Stimulated activated CD4-positive, alpha-beta T cell treated with anti-CD3 and anti-CD28 coated beads, Interleukin-12 subunit alpha, Interleukin-12 subunit beta, amount 100 ng/mL, for 48 hours (primary cell): ENCODE data around the gene HS3ST5.
"Not testable (repeated sequence)": the region's sequence is repeated elsewhere in the genome, so short reads cannot be mapped to it uniquely, and the experiment has no call there.

Experiments used
- DNase-seq, 3 donors: peaks; one replicate each; pipeline ENCODE4 v3.0.0-alpha.2; 2020; ENCODE audit warnings: low read depth in 2 of 3, low spot score in 1 of 3

The HS3ST5 gene

GRCh38 chr6:114339706-114340105 is 3.1 kb downstream of the HS3ST5 start:
- no peak for DNase-seq

GRCh38 chr6:114334237-114334636 is 8.6 kb downstream of the HS3ST5 start:
- DNase-seq, result no peak

GRCh38 chr6:114327074-114327473 is 15.7 kb downstream of the HS3ST5 start:
- no peak for DNase-seq

- DNase-seq, result no peak
Measured at GRCh38 chr6:114323784-114324183, 19.0 kb downstream of the HS3ST5 start.

GRCh38 chr6:114319749-114320148 is 23.1 kb downstream of the HS3ST5 start:
- no peak for DNase-seq

GRCh38 chr6:114315831-114316595 is 26.8 kb downstream of the HS3ST5 start:
- no peak for DNase-seq

GRCh38 chr6:114313816-114314215 is 29.0 kb downstream of the HS3ST5 start:
- DNase-seq, result not testable (repeated sequence)

- no peak for DNase-seq
Measured at GRCh38 chr6:114312931-114313330, 29.9 kb downstream of the HS3ST5 start.

GRCh38 chr6:114310053-114310452 is 32.8 kb downstream of the HS3ST5 start:
- DNase-seq, result no peak

- DNase-seq, result no peak
Measured at GRCh38 chr6:114304304-114304887, 38.4 kb downstream of the HS3ST5 start.

GRCh38 chr6:114301596-114302219 is 41.1 kb downstream of the HS3ST5 start:
- no peak for DNase-seq

- no peak for DNase-seq
Measured at GRCh38 chr6:114297135-114297534, 45.7 kb downstream of the HS3ST5 start.

- DNase-seq, result no peak
Measured at GRCh38 chr6:114292431-114292830, 50.4 kb downstream of the HS3ST5 start.

GRCh38 chr6:114291428-114291827 is 51.4 kb downstream of the HS3ST5 start:
- DNase-seq, result no peak

- no peak for DNase-seq
Measured at GRCh38 chr6:114290864-114291263, 52.0 kb downstream of the HS3ST5 start.

GRCh38 chr6:114288701-114289495 is 53.9 kb downstream of the HS3ST5 start:
- DNase-seq, result no peak

- no peak for DNase-seq
Measured at GRCh38 chr6:114287461-114287860, 55.4 kb downstream of the HS3ST5 start.

- no peak for DNase-seq
Measured at GRCh38 chr6:114286211-114286610, 56.6 kb downstream of the HS3ST5 start.

- no peak for DNase-seq
Measured at GRCh38 chr6:114284281-114284680, 58.5 kb downstream of the HS3ST5 start.

- DNase-seq, result no peak
Measured at GRCh38 chr6:114282292-114282691, 60.5 kb downstream of the HS3ST5 start.

GRCh38 chr6:114281496-114281895 is 61.3 kb downstream of the HS3ST5 start:
- DNase-seq, result no peak
